ENCODE data around the gene GPR146.
"Not testable (repeated sequence)": the region's sequence is repeated elsewhere in the genome, so short reads cannot be mapped to it uniquely, and the experiment has no call there.

GPR146 gene

GRCh38 chr7:999149-999879, 45.0 kb upstream of the GPR146 start:
- TF ChIP-seq CTCF (conservative IDR thresholded peaks at IDR 0.05; ENCODE audit: low read depth, low read length), result no peak
- DNase-seq (ENCODE audit: low read depth), result no peak
- no peak overlapping the region for H3K4me3 ChIP-seq (ENCODE audit: low read length)

- no peak overlapping the region for H3K4me3 ChIP-seq (ENCODE audit: low read length)
- DNase-seq (ENCODE audit: low read depth), result no peak
- TF ChIP-seq CTCF (conservative IDR thresholded peaks at IDR 0.05; ENCODE audit: low read depth, low read length), result no peak
Measured at GRCh38 chr7:999941-1000935, 44.1 kb upstream of the GPR146 start.

GRCh38 chr7:1001069-1001770, 43.1 kb upstream of the GPR146 start:
- DNase-seq (ENCODE audit: low read depth); H3K4me3 ChIP-seq (ENCODE audit: low read length): not testable (repeated sequence)

- not testable (repeated sequence) for H3K4me3 ChIP-seq (ENCODE audit: low read length); DNase-seq (ENCODE audit: low read depth)
Measured at GRCh38 chr7:1002026-1002425, 42.3 kb upstream of the GPR146 start.

- not testable (repeated sequence) for H3K4me3 ChIP-seq (ENCODE audit: low read length); DNase-seq (ENCODE audit: low read depth)
Measured at GRCh38 chr7:1002445-1002844, 41.9 kb upstream of the GPR146 start.

GRCh38 chr7:1004018-1004852, 40.1 kb upstream of the GPR146 start:
- TF ChIP-seq CTCF (conservative IDR thresholded peaks at IDR 0.05; ENCODE audit: low read depth, low read length), result no peak
- DNase-seq (ENCODE audit: low read depth), result no peak
- no peak overlapping the region for H3K4me3 ChIP-seq (ENCODE audit: low read length)

- no peak overlapping the region for H3K4me3 ChIP-seq (ENCODE audit: low read length)
- no peak for TF ChIP-seq CTCF (conservative IDR thresholded peaks at IDR 0.05; ENCODE audit: low read depth, low read length)
- DNase-seq (ENCODE audit: low read depth), result no peak
Measured at GRCh38 chr7:1005303-1005702, 39.0 kb upstream of the GPR146 start.

GRCh38 chr7:1007901-1008300, 36.4 kb upstream of the GPR146 start:
- no peak overlapping the region for H3K4me3 ChIP-seq (ENCODE audit: low read length)
- TF ChIP-seq CTCF (conservative IDR thresholded peaks at IDR 0.05; ENCODE audit: low read depth, low read length), result no peak
- no peak for DNase-seq (ENCODE audit: low read depth)

Data from retinal pigment epithelial cell (primary cell).